ENCODE data around the gene ZFAND3.
"Not testable (repeated sequence)": the region's sequence is repeated elsewhere in the genome, so short reads cannot be mapped to it uniquely, and the experiment has no call there.

ZFAND3 gene

DNA sequence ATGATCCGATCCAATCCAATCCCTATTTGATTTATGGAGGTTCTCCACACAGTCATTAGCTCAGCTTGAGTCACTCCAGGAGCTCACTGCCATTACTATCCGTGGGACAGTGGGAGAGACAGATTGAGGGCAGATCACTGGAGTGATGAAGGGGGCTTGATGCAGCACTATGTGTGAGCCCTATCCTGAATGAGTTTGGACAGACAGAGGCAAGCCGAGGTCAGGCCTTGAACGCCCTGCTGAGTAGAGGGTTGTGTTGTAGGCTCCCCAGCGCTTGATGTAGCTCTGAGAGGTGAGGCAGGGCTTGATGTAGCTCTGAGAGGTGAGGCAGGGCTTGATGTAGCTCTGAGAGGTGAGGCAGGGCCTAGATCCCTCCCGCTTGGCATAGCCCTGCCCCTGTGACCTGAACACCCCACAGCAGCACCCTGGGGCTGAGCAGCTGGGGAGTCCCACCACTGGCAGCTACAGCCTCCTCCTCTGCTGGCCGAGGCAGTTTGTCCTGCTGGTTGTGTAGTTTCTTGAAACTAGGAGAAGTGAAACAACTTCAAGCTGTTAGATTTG, 58.7 kb downstream of the ZFAND3 start:
- peaks cover 9% of the 10 kb centered on the region for H3K36me3 Mint-ChIP-seq
- no peak overlapping the region for H3K4me3 Mint-ChIP-seq
- no peaks in the 10 kb centered on the region for H3K27me3 Mint-ChIP-seq
- H3K4me1 Mint-ChIP-seq (ENCODE audit: low read depth): peaks cover 70% of the 10 kb centered on the region
- no peaks in the 10 kb centered on the region for H3K9me3 Mint-ChIP-seq (ENCODE audit: low read depth)
- H3K27ac Mint-ChIP-seq: peak overlapping the region; percentile 52

DNA sequence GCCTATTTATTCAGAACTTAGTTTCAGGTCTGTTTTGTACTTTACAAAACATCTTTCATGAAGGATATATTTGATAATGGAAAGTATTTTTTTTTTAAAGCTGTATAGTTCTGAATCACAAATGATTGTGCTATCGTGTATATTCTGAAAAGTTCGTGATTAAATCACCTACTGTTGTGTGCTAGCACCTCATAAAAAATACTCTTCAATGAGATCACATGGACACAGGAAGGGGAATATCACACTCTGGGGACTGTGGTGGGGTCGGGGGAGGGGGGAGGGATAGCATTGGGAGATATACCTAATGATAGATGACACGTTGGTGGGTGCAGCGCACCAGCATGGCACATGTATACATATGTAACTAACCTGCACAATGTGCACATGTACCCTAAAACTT, 61.1 kb downstream of the ZFAND3 start:
- H3K27ac Mint-ChIP-seq; H3K4me3 Mint-ChIP-seq; H3K27me3 Mint-ChIP-seq; H3K36me3 Mint-ChIP-seq; H3K9me3 Mint-ChIP-seq (ENCODE audit: low read depth): not testable (repeated sequence)
- peaks cover 69% of the 10 kb centered on the region for H3K4me1 Mint-ChIP-seq (ENCODE audit: low read depth)

DNA sequence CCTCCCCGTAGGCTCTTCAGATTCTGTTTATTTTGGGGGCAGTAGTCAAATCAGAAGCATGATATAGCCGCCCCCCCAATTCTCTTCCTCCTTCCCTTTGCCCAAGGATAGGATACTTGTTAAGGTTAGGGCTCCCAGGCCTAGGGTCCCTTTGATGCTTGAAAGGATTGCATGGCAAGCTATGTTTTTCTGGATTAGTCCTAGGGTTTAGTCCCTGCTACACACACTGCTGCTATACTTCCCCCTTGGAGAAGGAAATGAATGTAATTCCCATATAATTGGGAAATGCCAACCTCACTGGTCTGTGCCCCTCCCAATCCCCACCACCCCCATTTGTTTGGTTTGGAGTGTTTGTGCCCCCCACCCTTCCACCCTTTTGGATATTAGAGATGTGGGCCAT, 62.8 kb downstream of the ZFAND3 start:
- no peak overlapping the region for H3K4me3 Mint-ChIP-seq
- peaks cover 58% of the 10 kb centered on the region for H3K4me1 Mint-ChIP-seq (ENCODE audit: low read depth)
- H3K27ac Mint-ChIP-seq: no peak overlapping the region
- no peaks in the 10 kb centered on the region for H3K9me3 Mint-ChIP-seq (ENCODE audit: low read depth)
- H3K36me3 Mint-ChIP-seq: peaks cover 11% of the 10 kb centered on the region
- H3K27me3 Mint-ChIP-seq: no peaks in the 10 kb centered on the region

DNA sequence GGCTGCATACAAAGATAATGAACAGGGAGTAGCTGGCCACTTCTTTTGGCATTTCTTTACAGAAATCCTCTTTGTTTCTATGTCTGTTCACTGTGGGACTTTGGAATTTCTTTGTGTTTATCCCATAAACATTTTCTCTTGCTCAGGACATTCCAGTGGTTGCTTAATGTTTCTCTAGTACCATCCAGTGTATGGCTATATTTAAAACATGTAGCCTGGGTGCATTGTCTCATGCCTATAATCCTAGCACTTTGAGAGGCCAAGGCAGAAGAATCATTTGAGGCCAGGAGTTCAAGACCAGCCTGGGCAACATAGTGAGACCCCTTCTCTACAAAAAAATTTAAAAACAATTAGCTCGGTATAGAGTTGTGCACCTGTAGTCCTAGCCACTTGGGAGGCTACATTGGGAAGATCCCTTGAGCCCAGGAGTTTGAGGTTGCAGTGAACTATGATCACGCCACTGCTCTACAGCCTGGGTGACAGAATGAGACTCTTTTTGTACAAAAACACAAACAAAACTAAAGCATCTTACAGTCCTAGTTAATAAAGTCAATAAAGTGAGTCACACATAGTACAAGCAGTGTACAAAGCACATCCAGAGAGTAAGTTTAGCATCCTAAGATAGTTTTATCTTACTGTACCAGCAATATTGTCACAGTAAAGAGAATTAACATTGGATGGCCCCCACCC, 63.3 kb downstream of the ZFAND3 start:
- Mint-ChIP-seq H3K4me1 (ENCODE audit: low read depth) (peaks cover 56% of the 10 kb centered on the region), H3K27ac (no peak overlapping the region)

DNA sequence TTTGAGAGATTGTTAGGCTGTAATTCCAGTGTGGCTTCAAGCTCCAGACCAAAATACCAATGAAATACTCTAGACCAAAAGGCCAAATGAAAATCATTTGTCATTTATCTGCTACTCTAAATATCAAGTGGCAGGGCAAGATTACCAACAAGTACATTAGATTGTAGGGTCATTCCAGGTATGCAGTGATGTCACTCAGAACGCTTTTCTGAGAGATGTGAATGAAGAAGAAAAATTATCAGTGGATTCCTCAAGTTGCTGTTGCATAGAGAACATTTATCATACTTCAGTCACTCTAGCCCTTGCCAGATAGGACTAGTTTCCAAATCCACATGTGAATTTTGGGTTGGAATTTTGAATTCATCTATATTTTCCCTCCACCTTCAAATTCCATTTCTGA, 65.0 kb downstream of the ZFAND3 start:
- Mint-ChIP-seq H3K27me3 (no peaks in the 10 kb centered on the region), H3K9me3 (ENCODE audit: low read depth) (no peaks in the 10 kb centered on the region), H3K4me3 (no peak overlapping the region), H3K4me1 (ENCODE audit: low read depth) (peaks cover 51% of the 10 kb centered on the region), H3K27ac (no peak overlapping the region), H3K36me3 (peaks cover 9% of the 10 kb centered on the region)

More for the DNA sequence above, 63.3 kb downstream of the ZFAND3 start:
- no peaks in the 10 kb centered on the region for H3K27me3 Mint-ChIP-seq
- H3K36me3 Mint-ChIP-seq: peaks cover 9% of the 10 kb centered on the region
- H3K4me3 Mint-ChIP-seq: no peak overlapping the region
- no peaks in the 10 kb centered on the region for H3K9me3 Mint-ChIP-seq (ENCODE audit: low read depth)

DNA sequence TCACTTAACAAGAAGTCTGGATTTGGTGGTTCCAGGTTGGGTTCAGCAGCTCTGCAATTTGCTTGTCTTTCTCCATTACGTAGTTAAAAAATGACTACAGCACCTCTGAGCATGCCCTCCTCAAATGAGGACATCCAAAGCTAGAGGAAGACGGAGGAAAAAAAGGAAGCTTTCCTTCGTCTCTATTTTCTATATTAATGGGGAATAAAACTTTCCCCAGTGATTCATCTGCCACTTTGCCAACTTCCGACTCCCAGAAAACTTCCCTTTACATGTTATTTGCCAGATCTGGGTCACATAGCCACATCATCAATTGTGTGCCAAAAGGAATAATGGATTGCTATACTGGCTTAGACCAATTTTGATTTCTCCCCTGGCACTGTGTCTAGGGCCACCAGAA, 69.5 kb downstream of the ZFAND3 start:
- H3K9me3 Mint-ChIP-seq (ENCODE audit: low read depth): peaks cover 3% of the 10 kb centered on the region
- peaks cover 17% of the 10 kb centered on the region for H3K36me3 Mint-ChIP-seq
- H3K4me3 Mint-ChIP-seq: no peak overlapping the region
- H3K4me1 Mint-ChIP-seq (ENCODE audit: low read depth): peaks cover 50% of the 10 kb centered on the region
- no peak overlapping the region for H3K27ac Mint-ChIP-seq
- H3K27me3 Mint-ChIP-seq: no peaks in the 10 kb centered on the region

DNA sequence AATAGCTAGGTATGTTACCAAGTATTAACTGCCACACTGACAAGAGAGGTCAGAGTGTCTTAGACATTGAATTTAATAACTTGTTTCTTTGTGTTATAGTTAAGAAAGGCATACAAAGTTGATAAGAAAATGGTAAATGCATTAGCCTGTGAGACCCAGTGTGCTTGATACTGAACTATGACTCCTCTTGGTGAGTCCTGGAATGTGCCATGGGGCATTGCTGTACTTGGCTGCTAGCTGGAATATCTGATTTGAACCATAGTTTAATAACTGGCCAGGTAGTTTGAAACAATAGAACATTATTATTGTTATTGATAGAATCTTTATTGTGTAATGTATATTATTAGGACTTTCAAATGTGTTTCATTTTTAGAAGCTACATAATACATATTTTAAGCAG, 70.0 kb downstream of the ZFAND3 start:
- peaks cover 3% of the 10 kb centered on the region for H3K9me3 Mint-ChIP-seq (ENCODE audit: low read depth)
- H3K27ac Mint-ChIP-seq: no peak overlapping the region
- H3K27me3 Mint-ChIP-seq: no peaks in the 10 kb centered on the region
- H3K36me3 Mint-ChIP-seq: peaks cover 20% of the 10 kb centered on the region
- peaks cover 49% of the 10 kb centered on the region for H3K4me1 Mint-ChIP-seq (ENCODE audit: low read depth)
- no peak overlapping the region for H3K4me3 Mint-ChIP-seq

DNA sequence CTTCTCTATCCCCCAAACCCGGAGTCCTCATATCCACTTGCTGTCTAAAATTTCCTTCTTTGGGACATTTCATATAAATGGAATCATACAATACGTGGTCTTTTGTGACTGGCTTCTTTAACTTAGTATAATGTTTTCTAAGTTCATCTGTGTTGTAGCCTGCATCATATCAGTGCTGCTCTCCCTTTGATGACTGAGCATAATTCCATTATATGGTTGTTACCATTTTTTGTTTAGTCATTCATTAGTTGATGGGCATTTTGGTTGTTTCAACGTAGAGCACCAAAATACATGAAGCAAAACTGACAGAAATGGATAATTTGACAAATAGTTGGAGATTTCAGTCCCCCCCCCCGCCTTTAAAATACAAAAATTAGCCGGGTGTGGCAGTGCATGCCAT, 71.5 kb downstream of the ZFAND3 start:
- Mint-ChIP-seq H3K36me3 (peaks cover 27% of the 10 kb centered on the region), H3K27ac (no peak overlapping the region), H3K4me1 (ENCODE audit: low read depth) (peaks cover 52% of the 10 kb centered on the region), H3K9me3 (ENCODE audit: low read depth) (peaks cover 10% of the 10 kb centered on the region), H3K4me3 (no peak overlapping the region), H3K27me3 (no peaks in the 10 kb centered on the region)

DNA sequence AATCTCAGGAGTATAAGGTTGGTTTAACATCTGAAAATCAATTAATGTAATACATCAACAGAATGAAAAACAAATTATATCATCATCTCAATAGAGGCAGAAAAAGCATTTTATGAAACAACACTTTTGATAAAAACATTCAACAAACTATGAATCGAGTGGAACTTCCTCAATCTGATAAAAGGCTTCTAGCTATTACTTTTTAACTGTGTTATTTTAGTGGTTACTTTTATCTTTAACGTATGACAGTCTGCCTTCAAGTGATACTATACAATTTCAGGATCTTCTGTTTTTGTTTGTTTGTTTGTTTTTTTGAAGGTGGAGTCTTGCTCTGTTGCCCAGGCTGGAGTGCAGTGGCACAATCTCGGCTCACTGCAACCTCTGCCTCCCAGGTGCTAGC, 73.7 kb downstream of the ZFAND3 start:
- Mint-ChIP-seq H3K27me3 (no peaks in the 10 kb centered on the region), H3K27ac (no peak overlapping the region), H3K4me1 (ENCODE audit: low read depth) (peaks cover 65% of the 10 kb centered on the region), H3K9me3 (ENCODE audit: low read depth) (peaks cover 10% of the 10 kb centered on the region), H3K4me3 (no peak overlapping the region), H3K36me3 (peaks cover 26% of the 10 kb centered on the region)

DNA sequence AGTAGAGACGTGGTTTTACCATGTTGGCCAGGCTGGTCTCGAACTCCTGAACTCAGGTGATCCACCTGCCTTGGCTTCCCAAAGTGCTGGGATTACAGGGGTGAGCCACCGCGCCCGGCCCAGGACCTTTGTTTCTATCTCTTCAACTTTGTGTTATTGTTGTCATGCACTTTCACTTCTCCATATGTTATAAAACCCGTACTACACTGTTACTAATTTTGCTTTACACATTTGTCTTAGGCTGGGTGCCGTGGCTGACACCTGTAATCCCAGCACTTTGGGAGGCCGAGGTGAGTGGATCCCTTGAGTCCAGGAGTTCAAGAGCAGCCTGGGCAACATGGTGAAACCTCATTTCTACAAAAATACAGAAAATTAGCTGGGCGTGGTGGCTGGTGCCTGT, 74.2 kb downstream of the ZFAND3 start:
- H3K27me3 Mint-ChIP-seq; H3K4me3 Mint-ChIP-seq; H3K9me3 Mint-ChIP-seq (ENCODE audit: low read depth); H3K27ac Mint-ChIP-seq: not testable (repeated sequence)
- Mint-ChIP-seq H3K36me3 (peaks cover 26% of the 10 kb centered on the region), H3K4me1 (ENCODE audit: low read depth) (peaks cover 61% of the 10 kb centered on the region)

DNA sequence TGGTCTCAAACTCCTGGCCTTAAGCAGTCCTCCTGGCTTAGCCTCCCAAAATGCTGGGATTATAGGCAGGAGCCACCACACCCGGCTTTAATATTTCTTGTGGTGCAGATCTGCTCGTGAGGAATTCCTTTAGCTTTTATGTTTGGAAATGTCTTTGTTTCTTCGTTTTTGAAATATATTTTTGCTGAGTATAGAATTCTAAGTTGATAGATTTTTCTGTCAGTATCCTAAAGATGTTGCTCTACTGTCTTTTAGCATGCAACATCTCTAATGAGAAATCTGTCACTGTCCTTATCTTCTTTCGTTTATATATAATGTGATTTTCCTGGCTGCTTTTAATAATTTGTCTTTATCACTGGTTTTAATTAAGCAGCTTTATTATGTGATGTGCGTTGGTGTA, 75.1 kb downstream of the ZFAND3 start:
- H3K4me1 Mint-ChIP-seq (ENCODE audit: low read depth): peaks cover 60% of the 10 kb centered on the region
- no peaks in the 10 kb centered on the region for H3K27me3 Mint-ChIP-seq
- no peak overlapping the region for H3K4me3 Mint-ChIP-seq
- H3K27ac Mint-ChIP-seq: no peak overlapping the region
- H3K9me3 Mint-ChIP-seq (ENCODE audit: low read depth): peaks cover 10% of the 10 kb centered on the region
- H3K36me3 Mint-ChIP-seq: peaks cover 26% of the 10 kb centered on the region

DNA sequence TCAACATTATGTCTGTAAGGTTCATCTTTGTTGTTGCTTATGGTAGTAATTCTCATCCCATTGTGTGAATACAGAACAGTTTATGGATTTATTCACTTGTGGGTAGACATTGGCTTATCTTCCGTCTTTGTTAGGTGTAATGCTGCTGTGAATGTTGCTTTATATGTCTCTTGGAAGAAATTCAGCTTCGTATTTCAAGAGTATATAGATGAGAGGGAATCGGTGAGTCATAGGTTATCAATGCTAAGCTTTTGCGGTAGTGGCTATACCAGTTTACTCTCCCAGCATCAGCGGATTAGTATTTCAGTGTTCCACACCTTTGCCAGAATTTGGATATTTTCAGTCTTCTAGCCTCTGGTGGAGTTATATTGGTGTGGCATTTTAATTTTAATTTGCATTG, 77.8 kb downstream of the ZFAND3 start:
- peaks cover 24% of the 10 kb centered on the region for H3K36me3 Mint-ChIP-seq
- H3K4me1 Mint-ChIP-seq (ENCODE audit: low read depth): peaks cover 58% of the 10 kb centered on the region
- H3K27me3 Mint-ChIP-seq: no peaks in the 10 kb centered on the region
- peaks cover 10% of the 10 kb centered on the region for H3K9me3 Mint-ChIP-seq (ENCODE audit: low read depth)
- H3K4me3 Mint-ChIP-seq: no peak overlapping the region
- no peak overlapping the region for H3K27ac Mint-ChIP-seq

DNA sequence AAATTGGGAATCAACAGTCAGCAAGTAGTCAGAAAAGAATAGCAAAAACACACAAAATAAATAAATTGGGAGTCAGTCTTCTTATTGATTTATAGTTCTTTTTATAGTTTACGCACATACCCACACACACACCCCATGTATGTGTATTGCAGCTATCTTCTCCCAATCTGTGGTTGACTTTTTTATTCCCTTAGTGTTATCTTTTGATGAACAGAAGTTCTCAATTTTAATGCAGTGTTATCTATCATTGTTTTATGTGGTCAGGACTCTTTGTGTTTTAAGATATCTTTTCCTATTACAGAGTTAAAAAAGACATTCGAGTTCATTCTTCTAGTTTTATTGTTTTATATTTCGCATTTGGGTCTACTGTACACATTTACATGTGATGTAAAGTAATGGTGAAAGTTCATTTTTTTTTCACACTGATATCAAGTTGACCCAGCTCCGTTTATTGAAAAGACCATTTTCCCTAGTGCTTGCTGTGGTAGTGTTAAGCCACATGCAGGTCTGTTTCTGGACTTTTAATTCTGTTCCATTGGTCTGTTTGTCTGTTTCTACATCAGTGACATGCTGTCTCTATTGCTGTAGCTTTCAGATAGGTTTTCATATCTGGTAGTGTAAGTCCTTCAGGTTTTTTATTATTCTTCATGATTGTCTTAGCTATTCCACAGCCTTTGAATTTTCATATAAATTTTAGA, 78.4 kb downstream of the ZFAND3 start:
- H3K36me3 Mint-ChIP-seq: peaks cover 17% of the 10 kb centered on the region
- H3K4me1 Mint-ChIP-seq (ENCODE audit: low read depth): peaks cover 52% of the 10 kb centered on the region
- H3K27ac Mint-ChIP-seq: peak overlapping the region; percentile 18
- no peak overlapping the region for H3K4me3 Mint-ChIP-seq
- H3K27me3 Mint-ChIP-seq: no peaks in the 10 kb centered on the region
- H3K9me3 Mint-ChIP-seq (ENCODE audit: low read depth): peaks cover 9% of the 10 kb centered on the region

DNA sequence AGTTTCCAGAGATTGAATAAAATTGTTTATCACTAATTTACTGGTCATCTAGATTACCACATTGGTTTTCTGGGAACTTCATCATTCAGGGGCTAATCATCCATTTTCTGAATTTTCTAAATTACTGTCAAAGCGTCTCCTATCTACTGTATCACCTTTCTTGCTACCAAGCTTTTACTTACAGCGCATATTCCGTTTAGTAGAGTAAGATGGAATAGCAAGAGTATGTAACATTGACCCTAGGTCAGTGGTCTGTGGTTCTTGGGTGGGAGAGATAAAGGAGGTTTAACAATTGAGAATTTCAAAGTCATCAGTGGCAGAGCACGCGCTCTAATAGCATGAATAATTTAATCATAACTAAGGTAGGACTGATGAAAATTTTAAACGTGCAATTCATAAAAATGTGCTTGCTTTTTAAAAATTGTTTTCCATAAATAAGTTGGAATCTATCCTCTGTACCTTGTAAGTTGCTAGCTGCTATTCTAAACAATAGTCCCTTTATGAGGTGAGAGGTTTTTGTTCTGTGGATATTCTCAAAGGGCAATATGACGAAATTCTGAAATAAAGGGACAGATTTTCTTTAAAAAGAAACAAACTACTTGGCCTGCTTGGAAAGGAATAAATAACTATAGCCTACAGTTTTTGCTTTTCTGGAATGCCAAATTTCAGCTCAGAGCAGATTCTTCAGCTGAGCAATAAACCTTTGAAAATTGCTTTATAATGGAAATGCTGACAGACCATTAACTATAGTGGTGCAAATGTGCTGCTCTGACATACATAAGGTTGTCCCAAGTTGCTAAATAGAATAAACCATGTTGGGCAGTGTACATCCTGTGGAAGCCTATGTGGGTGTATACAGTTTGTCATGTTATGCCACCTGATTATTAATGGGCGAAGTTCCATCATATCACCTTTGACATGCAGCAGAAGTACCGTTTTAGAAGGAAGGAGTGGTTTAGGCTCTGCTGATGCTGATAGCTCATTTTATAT, 84.1 kb downstream of the ZFAND3 start:
- Mint-ChIP-seq H3K36me3 (peaks cover 3% of the 10 kb centered on the region), H3K4me3 (no peak overlapping the region), H3K4me1 (ENCODE audit: low read depth) (peaks cover 59% of the 10 kb centered on the region), H3K27me3 (no peaks in the 10 kb centered on the region), H3K9me3 (ENCODE audit: low read depth) (no peaks in the 10 kb centered on the region), H3K27ac (no peak overlapping the region)

DNA sequence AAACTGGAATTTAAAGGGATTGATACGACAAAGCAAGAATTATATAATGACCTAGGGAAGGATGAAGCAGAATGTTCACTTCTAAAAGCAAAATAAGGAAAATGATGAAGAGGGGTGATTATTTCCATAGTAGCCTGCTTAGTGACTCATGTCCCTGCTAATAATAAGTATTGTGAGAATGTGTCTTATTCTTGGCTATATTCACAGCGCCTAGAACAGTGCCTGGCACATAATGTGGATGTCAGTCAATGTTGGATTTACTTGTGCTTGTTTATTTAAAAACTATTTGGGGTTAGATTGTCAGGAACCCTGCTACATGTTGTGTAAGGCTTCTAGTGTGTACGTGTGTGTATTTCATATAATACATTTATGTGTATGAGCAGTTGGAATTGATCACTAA, 85.1 kb downstream of the ZFAND3 start:
- no peak overlapping the region for H3K4me3 Mint-ChIP-seq
- H3K9me3 Mint-ChIP-seq (ENCODE audit: low read depth): no peaks in the 10 kb centered on the region
- H3K4me1 Mint-ChIP-seq (ENCODE audit: low read depth): peaks cover 61% of the 10 kb centered on the region
- no peak overlapping the region for H3K27ac Mint-ChIP-seq
- peaks cover 3% of the 10 kb centered on the region for H3K36me3 Mint-ChIP-seq
- no peaks in the 10 kb centered on the region for H3K27me3 Mint-ChIP-seq

Measured in activated naive CD8-positive, alpha-beta T cell (primary cell).